NCI-H2227 (cell line): ENCODE data around the gene SNX30.

Source experiments
- DNase-seq: peaks from one replicate; lab custom pipeline; 2025; ENCODE audit not compliant: unreplicated experiment; lab: John Stamatoyannopoulos, UW

The SNX30 gene

GRCh38 chr9:112914524-112914923 lies 164.0 kb downstream of the SNX30 start:
- DNase-seq: no peak

- DNase-seq: no peak
Observed at GRCh38 chr9:112917047-112917986, 166.8 kb downstream of the SNX30 start.

GRCh38 chr9:112917987-112918362 lies 167.4 kb downstream of the SNX30 start:
- DNase-seq: no peak

GRCh38 chr9:112921549-112921948 lies 171.0 kb downstream of the SNX30 start:
- DNase-seq: peak; percentile 25
